Posterior vena cava (tissue), 2 donors: Measurements from ENCODE around the gene CEP192. TPM values are rescaled to one million over a fixed set of nuclear protein-coding genes. Genes with fewer than 3 reads are reported as not detected.
"Not testable (repeated sequence)": the region's sequence is repeated elsewhere in the genome, so short reads cannot be mapped to it uniquely, and the experiment has no call there.

Experiments
- DNase-seq: peaks from one replicate; pipeline ENCODE4 v3.0.0-alpha.2; 2020; ENCODE audit warnings: low spot score
- intact Hi-C, 2 donors: fragments of 100-400 bp; cut with DNase I; formaldehyde crosslinking; loops; one replicate each; pipeline versions ENCODE4 v1.14.1 to v1.14.2; 2022 to 2023
- long read RNA-seq, 2 donors: library from polyadenylated mRNA; unstranded; transcript quantifications; one replicate each; pipeline ENCODE4 v2.0.0, GENCODE V29; 2020 to 2021
- total RNA-seq, 2 donors: library from RNA; stranded (reverse); fragmentation: NEBNext Ultra II Directional; extraction: Animal tissue kit (Norgen Biotek cat#: 25700); gene quantifications; one replicate each; pipeline ENCODE4 v1.2.1, GENCODE V29; 2021
- donor health status: DM: yes; HTN: yes; CAD: no.
- donor health status: DM: yes; HTN: yes; CAD: no.

The CEP192 gene
- total RNA-seq, result 10 to 100 TPM; 21.1 to 22.7 TPM
- long read RNA-seq, donor 1, partial matches to known transcripts, result 1 of 1 reads
- long read RNA-seq, donor 1, other reads (novel, unspliced or antisense), result 0 of 1 reads
- long read RNA-seq, donor 2, partial matches to known transcripts, result 2 of 3 reads
- long read RNA-seq, donor 2, other reads (novel, unspliced or antisense), result 1 of 3 reads

GRCh38 chr18:12990967-12991820 is at the start of gene CEP192:
CEP192 (plus strand) TSS chr18:12991362; CDS start chr18:12999425, 8,063 bp downstream.
- intact Hi-C loops, result no loop called here
- peak; percentile 99 for DNase-seq

- intact Hi-C loops, result no loop called here
- DNase-seq, result no peak
These were observed 47.9 kb upstream of the CEP192 start for GRCh38 chr18:12943215-12943614.

GRCh38 chr18:12944709-12945108 is 46.5 kb upstream of the CEP192 start:
- intact Hi-C loops, result no loop called here
- no peak for DNase-seq

GRCh38 chr18:12946549-12947284 is 44.4 kb upstream of the CEP192 start:
- DNase-seq, result peak; percentile 84
- intact Hi-C loops, result no loop called here

- intact Hi-C loops, result no loop called here
- peak; percentile 100 for DNase-seq
These were observed 43.7 kb upstream of the CEP192 start, which contains the start of gene SEH1L for GRCh38 chr18:12947285-12948049. SEH1L (plus strand) TSS chr18:12948011; CDS start chr18:12948122, 111 bp downstream.

- peak; percentile 99 for DNase-seq
- intact Hi-C loops, result no loop called here
These were observed 42.9 kb upstream of the CEP192 start for GRCh38 chr18:12948050-12948804.

- DNase-seq, result no peak
- intact Hi-C loops, result no loop called here
These were observed 32.7 kb upstream of the CEP192 start for GRCh38 chr18:12958478-12958877.

- intact Hi-C loops, result no loop called here
These were observed 30.8 kb upstream of the CEP192 start for GRCh38 chr18:12960395-12960794.

GRCh38 chr18:12960853-12961397 is 30.2 kb upstream of the CEP192 start:
- DNase-seq, result no peak
- intact Hi-C loops, result no loop called here

More at GRCh38 chr18:12960395-12960794, 30.8 kb upstream of the CEP192 start:
- DNase-seq, result no peak

GRCh38 chr18:12963069-12963468 is 28.1 kb upstream of the CEP192 start:
- no peak for DNase-seq
- intact Hi-C loops, result no loop called here

- no peak for DNase-seq
- intact Hi-C loops, result no loop called here
These were observed 23.0 kb upstream of the CEP192 start for GRCh38 chr18:12968115-12968514.

- intact Hi-C loops, result no loop called here
- DNase-seq, result no peak
These were observed 22.5 kb upstream of the CEP192 start for GRCh38 chr18:12968619-12969018.

GRCh38 chr18:12973562-12974213 is 17.5 kb upstream of the CEP192 start:
- intact Hi-C loops, result no loop called here
- no peak for DNase-seq

- DNase-seq, result no peak
- intact Hi-C loops, result no loop called here
These were observed 15.7 kb upstream of the CEP192 start for GRCh38 chr18:12975488-12975887.

GRCh38 chr18:12976305-12976704 is 14.9 kb upstream of the CEP192 start:
- intact Hi-C loops, result no loop called here
- no peak for DNase-seq

GRCh38 chr18:12980065-12980464 is 11.1 kb upstream of the CEP192 start:
- intact Hi-C loops, DNase-seq: not testable (repeated sequence)

- no peak for DNase-seq
- intact Hi-C loops, result no loop called here
These were observed 1.6 kb upstream of the CEP192 start for GRCh38 chr18:12989397-12990122.
